Spleen (tissue), 11 donors: ENCODE results near the gene ZC3H7A. TPM values are rescaled to one million over a fixed set of nuclear protein-coding genes. Genes with fewer than 3 reads are reported as not detected.

Source experiments
- DNase-seq: peaks from one replicate; pipeline ENCODE4 v3.0.0-alpha.2; 2020
- H3K27ac ChIP-seq, 8 donors: fragments of 200-600 bp; sonication (generic) in 7 of 8; 1 replicate in 4 of 8; 2 replicates in 4 of 8; pipeline versions ENCODE4 v1.5.0 to v1.8.0; 2016 to 2021; ENCODE audit warnings: inconsistent platforms in 4 of 8, mild to moderate bottlenecking in 4 of 8, moderate library complexity in 1 of 8
- H3K27me3 ChIP-seq, 7 donors: fragments of 200-600 bp; sonication (generic) in 6 of 7; replicated peaks in 1 of 7; 1 replicate in 4 of 7; 2 replicates in 3 of 7; pipeline versions ENCODE4 v1.5.0 to v1.8.0; 2016 to 2021; ENCODE audit warnings: inconsistent platforms in 3 of 7, mild to moderate bottlenecking in 1 of 7
- H3K36me3 ChIP-seq, 6 donors: fragments of 200-600 bp; sonication (generic) in 5 of 6; 1 replicate in 4 of 6; 2 replicates in 2 of 6; pipeline versions ENCODE4 v1.5.0 to v1.8.0; 2016 to 2021; ENCODE audit warnings: inconsistent platforms in 2 of 6
- H3K4me1 ChIP-seq, 6 donors: fragments of 200-600 bp; sonication (generic) in 5 of 6; 1 replicate in 3 of 6; 2 replicates in 3 of 6; pipeline versions ENCODE4 v1.5.0 to v1.8.0; 2016 to 2021; ENCODE audit warnings: inconsistent platforms in 3 of 6
- H3K4me3 ChIP-seq, 8 donors: fragments of 200-600 bp; sonication (generic) in 7 of 8; 1 replicate in 4 of 8; 2 replicates in 4 of 8; pipeline versions ENCODE4 v1.5.0 to v1.8.0; 2016 to 2021; ENCODE audit warnings: inconsistent platforms in 4 of 8, mild to moderate bottlenecking in 4 of 8, moderate library complexity in 2 of 8
- H3K9me3 ChIP-seq, 8 donors: fragments of 200-600 bp; sonication (generic) in 7 of 8; 1 replicate in 4 of 8; 2 replicates in 4 of 8; pipeline versions ENCODE4 v1.5.0 to v1.8.0; 2016 to 2021; ENCODE audit warnings: inconsistent platforms in 4 of 8
- CTCF ChIP-seq, 11 experiments: fragments of 200-600 bp in 7 of 11; fragments of 450-650 bp in 4 of 11; sonication (generic) in 4 of 11; IDR thresholded peaks in 8 of 11; conservative IDR thresholded peaks in 3 of 11; 1 replicate in 7 of 11; 2 replicates in 4 of 11; pipeline versions ENCODE4 v1.4.0 to v1.8.0; 2016 to 2021; ENCODE audit warnings: antibody characterized with exemption in 11 of 11, inconsistent platforms in 4 of 11, mild to moderate bottlenecking in 1 of 11
- POLR2A ChIP-seq, 3 donors: fragments of 450-650 bp; IDR thresholded peaks; one replicate each; pipeline ENCODE4 v1.5.1; 2017; ENCODE audit warnings: antibody characterized with exemption in 3 of 3, mild to moderate bottlenecking in 1 of 3
- POLR2AphosphoS5 ChIP-seq, 3 donors: sonication (generic); formaldehyde crosslinking; IDR thresholded peaks; one replicate each; pipeline ENCODE4 v1.5.1; 2017; ENCODE audit warnings: antibody characterized with exemption in 3 of 3
- WGBS, 5 donors: extraction: QIAGEN DNeasy Blood & Tissue Kit in 3 of 5; methylation state at CpG; one replicate each; pipeline versions ENCODE4 v1.1.5 to v1.1.7; 2013 to 2018; 5-methylcytosine and 5-hydroxymethylcytosine counted together
- intact Hi-C: fragments of 100-400 bp; cut with DNase I; formaldehyde crosslinking; loops from one replicate; pipeline ENCODE4 v1.15.0; 2023; ENCODE audit warnings: low total_unique reads
- polyA plus RNA-seq, 3 donors: library from polyadenylated mRNA; stranded (reverse); fragments of 200-250 nt; gene quantifications; one replicate each; pipeline ENCODE4 v1.2.1, GENCODE V29; 2013
- small RNA-seq, 4 donors: library from RNA; depleted of rRNA; stranded (forward); fragments of <200 nt; gene quantifications; one replicate each; pipeline ENCODE3, GENCODE V24; 2016
- total RNA-seq, 7 donors: library from RNA; depleted of rRNA in 3 of 7; stranded (reverse); fragments of >200 nt in 3 of 7; fragmentation: NEBNext Ultra II Directional in 4 of 7; extraction: Animal tissue kit (Norgen Biotek cat#: 25700) in 4 of 7; gene quantifications; one replicate each; pipeline versions ENCODE4 v1.1.0 to v1.2.1, GENCODE V29; 2016 to 2021
- donor health status: healthy with polysubstance abuse.
- donor health status: DM: no; HTN: no; CAD: no; lungs with moderate emphysema.
- donor health status: DM: no; HTN: no; CAD: no.
- donor health status: Bipolar disorder and iron deficiency.
- donor health status: healthy.
- donor health status: DM: no; HTN: no; CAD: no.
- donor health status: DM: yes; HTN: yes; CAD: no.

ZC3H7A gene
- total and polyA plus RNA-seq, 10 donors = 28.7 to 118 (median 80.9) TPM

GRCh38 chr16:11706180-11706742, 90.8 kb downstream of the ZC3H7A start:
- Histone ChIP-seq H3K4me1 (peaks cover 0 to 52% (median 6%) of the 10 kb centered on the region in 6 donors), H3K4me3 (no peak overlapping the region), H3K9me3 (no peaks in the 10 kb centered on the region), H3K27ac (peak overlapping the region in 1 of 8 donors; percentile 39), H3K36me3 (peaks cover 0 to 84% (median 18%) of the 10 kb centered on the region in 6 donors), H3K27me3 (no peaks in the 10 kb centered on the region)
- no peak for DNase-seq
- WGBS, 5 donors = 88 to 97% (median 92%) methylated on average over 4 to 5 of the region's 5 CpGs
- TF ChIP-seq POLR2AphosphoS5 (IDR thresholded peaks at IDR 0.05) = peak; percentile 31 to 50 (median 48)
- TF ChIP-seq CTCF (IDR thresholded peaks at IDR 0.05 in 8 of 11, conservative IDR thresholded peaks at IDR 0.05 in 3 of 11) = no peak
- no peak for TF ChIP-seq POLR2A (IDR thresholded peaks at IDR 0.05)
- intact Hi-C loops = no loop called here

- H3K36me3 ChIP-seq = peaks cover 0 to 84% (median 17%) of the 10 kb centered on the region in 6 donors
- no peak overlapping the region for H3K27ac ChIP-seq
- DNase-seq = no peak
- 76 to 82% (median 79%) methylated on average over 6 of the region's 6 CpGs for WGBS, 5 donors
- TF ChIP-seq POLR2A (IDR thresholded peaks at IDR 0.05) (no peak), POLR2AphosphoS5 (IDR thresholded peaks at IDR 0.05) (no peak), CTCF (IDR thresholded peaks at IDR 0.05 in 8 of 11, conservative IDR thresholded peaks at IDR 0.05 in 3 of 11) (no peak)
- no peaks in the 10 kb centered on the region for H3K9me3 ChIP-seq
- H3K27me3 ChIP-seq = no peaks in the 10 kb centered on the region
- H3K4me3 ChIP-seq = no peak overlapping the region
- intact Hi-C loops = no loop called here
- peaks cover 0 to 52% (median 4%) of the 10 kb centered on the region in 6 donors for H3K4me1 ChIP-seq
These were observed 91.6 kb downstream of the ZC3H7A start for GRCh38 chr16:11705311-11706025.

Small RNA genes within 50 kb of the gene (small RNA-seq; reads per million reads assigned to genes)
- gene RF00017 = 0 reads per million in 4 donors

Other genes starting within 250 kb of the ZC3H7A start
- gene LITAF, start 210.3 kb downstream of the ZC3H7A start, total RNA-seq = 100 to 1,000 TPM; 114 to 312 (median 190) TPM
- 10 to 100 TPM; 55.8 to 87.4 (median 58.9) TPM for gene LITAF, start 210.3 kb downstream of the ZC3H7A start, polyA plus RNA-seq
- gene SNN, start 128.8 kb downstream of the ZC3H7A start, total RNA-seq = 10 to 100 TPM; 44.5 to 59.5 (median 49.1) TPM
- gene SNN, start 128.8 kb downstream of the ZC3H7A start, polyA plus RNA-seq = 10 to 100 TPM; 22.3 to 53.7 (median 25.1) TPM
- gene TXNDC11, start 54.4 kb downstream of the ZC3H7A start, total RNA-seq = 100 to 1,000 TPM in 1 of 7 donors, 10 to 100 TPM in 6; 42.7 to 104 (median 64.0) TPM
- gene TXNDC11, start 54.4 kb downstream of the ZC3H7A start, polyA plus RNA-seq = 10 to 100 TPM; 28.3 to 43.4 (median 36.6) TPM
- 100 to 1,000 TPM in 6 of 7 donors, 10 to 100 TPM in 1; 85.8 to 135 (median 112) TPM for gene RSL1D1, start 54.3 kb upstream of the ZC3H7A start, total RNA-seq
- gene RSL1D1, start 54.3 kb upstream of the ZC3H7A start, polyA plus RNA-seq = 100 to 1,000 TPM in 2 of 3 donors, 10 to 100 TPM in 1; 75.6 to 124 (median 104) TPM
- 100 to 1,000 TPM in 1 of 7 donors, 10 to 100 TPM in 6; 54.6 to 123 (median 72.7) TPM for gene GSPT1, start 118.7 kb upstream of the ZC3H7A start, total RNA-seq
- 10 to 100 TPM; 17.1 to 24.7 (median 24.2) TPM for gene GSPT1, start 118.7 kb upstream of the ZC3H7A start, polyA plus RNA-seq
- gene NPIPB2, start 144.8 kb upstream of the ZC3H7A start, total RNA-seq = 10 to 100 TPM in 5 of 7 donors, 1 to 10 TPM in 2; 5.7 to 23.7 (median 13.5) TPM
- 1 to 10 TPM; 4.0 to 6.1 (median 5.1) TPM for gene NPIPB2, start 144.8 kb upstream of the ZC3H7A start, polyA plus RNA-seq
- gene TNFRSF17, start 168.0 kb upstream of the ZC3H7A start, total RNA-seq = 10 to 100 TPM in 2 of 7 donors, 1 to 10 TPM in 5; 4.8 to 20.1 (median 7.5) TPM
- gene TNFRSF17, start 168.0 kb upstream of the ZC3H7A start, polyA plus RNA-seq = 10 to 100 TPM in 2 of 3 donors, 1 to 10 TPM in 1; 9.5 to 15.1 (median 14.7) TPM
- 10 to 100 TPM; 42.5 to 91.9 (median 78.5) TPM for gene SNX29, start 179.5 kb upstream of the ZC3H7A start, total RNA-seq
- gene SNX29, start 179.5 kb upstream of the ZC3H7A start, polyA plus RNA-seq = 1 to 10 TPM; 5.7 to 6.9 (median 6.9) TPM